ENCODE data around the gene NIPAL1.
A peak's percentile ranks its signal among the peaks of the same experiment; 100 is the strongest.
"Not testable (repeated sequence)": the region's sequence is repeated elsewhere in the genome, so short reads cannot be mapped to it uniquely, and the experiment has no call there.

The NIPAL1 gene

DNA sequence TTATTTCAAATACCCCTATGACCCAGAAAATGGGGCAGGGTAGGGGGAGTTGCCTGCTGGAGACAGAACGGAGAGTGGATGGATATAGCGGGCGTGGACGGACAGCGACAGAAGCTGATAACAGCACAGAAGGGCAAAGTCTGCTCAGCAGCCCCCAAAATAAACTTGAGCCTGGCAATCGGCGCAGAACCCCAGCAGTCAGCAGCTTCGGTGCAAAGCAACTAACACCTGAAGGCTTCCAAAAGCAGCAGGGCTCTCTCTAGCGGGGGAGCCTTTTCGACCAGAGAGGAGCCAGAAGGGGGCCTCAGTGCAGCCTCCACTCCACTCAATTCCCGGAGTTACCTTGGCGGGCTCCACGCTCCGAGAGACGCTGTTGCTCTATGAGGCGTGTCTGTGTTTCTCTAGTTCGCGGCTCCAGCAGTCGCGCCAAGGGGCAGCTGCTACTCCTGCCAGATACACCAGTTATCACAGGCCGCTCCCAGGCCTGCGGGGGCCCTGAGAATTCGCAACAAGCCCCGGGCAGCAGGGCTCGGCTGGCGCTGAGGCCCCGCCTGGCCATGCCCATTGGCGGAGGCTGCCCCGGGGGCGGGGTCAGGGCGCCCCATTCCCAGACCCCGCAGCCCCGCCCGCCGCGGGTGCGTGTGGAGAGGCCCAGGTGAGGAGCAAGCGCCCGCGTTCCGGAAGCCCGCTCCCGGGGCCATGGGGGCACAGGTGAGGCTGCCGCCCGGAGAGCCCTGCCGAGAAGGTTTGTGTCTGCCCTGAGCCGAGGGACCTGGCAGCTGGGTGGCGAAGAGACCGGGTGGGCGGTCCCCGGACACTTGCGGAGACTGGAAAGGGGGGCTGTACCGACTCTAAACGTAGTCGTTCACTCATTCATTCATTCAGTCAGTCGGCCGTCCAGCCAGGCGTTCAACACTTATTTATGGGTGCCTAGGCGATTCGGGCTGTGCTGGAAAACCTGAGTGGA, at the start of gene NIPAL1, which contains the start of gene CNGA1:
NIPAL1 (plus strand) TSS at position 632 of the 967 bp plus-strand sequence; CDS start at position 700, 68 bp downstream.
CNGA1 (minus strand) TSS at position 541 of the 967 bp plus-strand sequence. CDS start 63,992 bp downstream, outside the sequence.
- peak; percentile 32 to 59 for DNase-seq (ENCODE audit: low read depth in 1 of 2, low spot score in 1 of 2)

DNA sequence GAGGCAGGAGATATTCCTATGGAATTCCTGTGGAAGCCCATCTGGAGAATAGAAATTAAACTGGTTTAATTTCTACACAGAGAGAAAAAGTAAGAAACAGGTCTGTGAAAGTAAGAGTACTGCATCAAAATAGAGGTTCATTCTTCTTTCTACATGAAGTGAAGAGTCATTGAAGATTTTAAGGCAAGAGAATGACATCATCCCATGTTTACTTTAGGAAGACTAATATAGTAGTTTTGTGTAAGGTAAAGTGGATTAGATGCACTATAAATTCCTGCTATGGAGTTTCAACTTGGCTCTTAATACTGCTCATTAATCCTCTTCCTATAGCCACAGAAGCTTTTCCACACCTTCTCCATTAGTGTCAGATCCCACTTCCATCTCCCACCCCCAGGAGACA, 47.7 kb upstream of the NIPAL1 start:
- DNase-seq (ENCODE audit: low read depth in 1 of 2, low spot score in 1 of 2): no peak

DNA sequence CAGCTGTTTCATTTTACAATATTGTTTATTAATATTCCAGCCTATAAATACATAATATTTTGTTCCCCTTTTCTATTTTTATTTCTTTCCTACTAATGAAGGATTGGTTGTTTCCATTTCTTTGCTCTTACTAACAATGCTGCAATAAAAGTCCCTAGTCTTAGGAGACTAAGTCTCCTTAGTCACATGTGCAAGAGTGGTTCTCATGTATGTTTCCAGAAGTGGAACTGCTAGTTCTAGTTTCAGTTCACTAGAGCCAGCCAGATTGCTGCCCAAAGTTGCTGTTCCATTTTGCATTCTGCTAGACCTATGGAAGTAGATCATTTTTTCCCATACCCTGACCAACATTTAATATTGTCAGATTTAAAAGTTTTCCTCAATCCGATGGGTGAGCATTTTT, 44.4 kb upstream of the NIPAL1 start:
- no peak for DNase-seq (ENCODE audit: low read depth in 1 of 2, low spot score in 1 of 2)

DNA sequence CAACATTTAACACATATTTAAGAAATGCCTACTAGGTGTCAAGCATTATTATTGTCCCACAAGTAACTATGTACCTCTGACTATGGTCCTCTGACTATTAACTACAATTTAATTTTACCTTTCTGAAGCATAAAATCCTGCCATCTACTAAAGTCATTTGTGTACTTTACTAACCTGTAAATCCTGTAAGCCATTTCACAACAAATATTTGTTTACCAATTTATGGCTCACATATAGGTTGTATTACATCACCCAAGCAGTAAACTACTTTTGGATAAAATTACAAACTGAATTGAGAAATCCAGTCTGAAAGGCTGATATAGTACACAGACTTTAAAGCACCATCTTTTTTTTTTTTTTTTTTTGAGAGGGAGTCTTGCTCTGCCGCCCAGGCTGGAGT, 43.9 kb upstream of the NIPAL1 start:
- DNase-seq (ENCODE audit: low read depth in 1 of 2, low spot score in 1 of 2): no peak

DNA sequence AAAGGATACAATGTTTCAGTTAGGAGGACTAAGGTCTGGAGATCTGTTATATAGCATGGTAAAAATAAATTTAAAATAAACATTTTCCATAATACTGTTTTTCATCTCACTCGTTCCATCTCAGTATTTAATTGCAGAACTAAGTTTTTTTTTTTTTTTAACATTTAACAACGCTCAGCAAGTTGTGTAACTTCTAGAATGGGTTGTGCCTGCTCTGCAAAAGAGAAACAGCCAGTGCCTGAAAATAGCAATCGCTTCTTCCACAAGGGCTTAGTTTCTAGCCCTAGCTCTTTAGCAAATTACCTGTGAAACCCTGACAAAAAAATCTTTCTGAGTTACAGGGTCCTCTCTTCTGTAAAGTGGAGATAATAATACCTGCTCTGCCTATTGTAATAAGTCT, 42.0 kb upstream of the NIPAL1 start:
- DNase-seq (ENCODE audit: low read depth in 1 of 2, low spot score in 1 of 2): no peak

DNA sequence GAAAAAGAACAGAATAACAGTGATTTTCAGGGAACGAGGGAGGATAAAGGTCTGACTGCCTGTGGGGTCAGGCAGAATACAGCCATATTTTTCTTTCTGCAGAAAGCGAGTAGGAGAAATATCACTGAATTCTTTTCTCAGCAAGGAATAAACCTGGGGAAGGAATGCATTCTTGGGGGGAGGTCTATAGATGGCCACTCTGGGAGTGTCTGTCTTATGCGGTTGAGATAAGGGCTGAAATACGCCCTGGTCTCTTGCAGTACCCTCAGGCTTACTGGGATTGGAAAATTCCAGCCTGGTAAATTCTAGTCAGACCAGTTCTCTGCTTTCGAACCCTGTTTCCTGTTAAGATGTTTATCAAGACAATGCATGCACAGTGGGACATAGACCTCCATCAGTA, 26.4 kb upstream of the NIPAL1 start:
- DNase-seq (ENCODE audit: low read depth in 1 of 2, low spot score in 1 of 2): no peak

DNA sequence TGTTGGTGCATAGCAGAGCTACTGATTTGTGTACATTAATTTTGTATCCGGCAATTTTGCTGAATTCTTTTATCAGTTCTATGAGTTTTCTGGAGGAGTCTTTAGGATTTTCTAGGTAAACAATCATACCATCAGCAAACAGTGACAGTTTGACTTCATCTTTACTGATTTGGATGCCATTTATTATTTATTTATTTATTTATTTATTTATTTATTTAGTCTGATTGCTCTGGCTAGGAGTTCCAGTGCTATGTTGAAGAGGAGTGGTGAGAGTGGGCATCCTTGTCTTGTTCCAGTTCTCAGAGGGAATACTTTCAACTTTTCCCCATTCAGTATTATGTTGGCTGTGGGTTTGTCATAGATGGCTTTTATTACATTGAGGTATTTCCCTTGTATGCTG, 24.1 kb upstream of the NIPAL1 start:
- DNase-seq (ENCODE audit: low read depth in 1 of 2, low spot score in 1 of 2): not testable (repeated sequence)

DNA sequence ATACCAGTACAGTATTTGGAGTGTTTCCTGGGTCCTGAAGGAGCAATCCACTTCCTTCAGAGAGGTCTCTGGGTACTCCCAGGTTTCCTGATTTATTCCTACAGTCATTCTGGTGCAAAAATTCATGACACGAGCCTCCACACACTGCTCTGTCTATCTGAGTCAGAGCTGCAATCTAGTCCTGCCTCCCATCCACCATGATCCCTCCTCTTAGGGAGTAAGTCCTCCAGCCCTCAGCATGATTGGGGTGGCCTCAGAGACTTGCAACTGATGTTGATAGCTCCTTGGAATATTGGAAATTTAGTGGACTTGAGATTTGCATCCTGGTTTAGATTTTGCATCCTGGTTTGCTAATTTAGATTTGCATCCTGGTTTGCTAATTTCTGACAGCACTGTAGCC, 20.6 kb upstream of the NIPAL1 start:
- DNase-seq (ENCODE audit: low read depth in 1 of 2, low spot score in 1 of 2): no peak

DNA sequence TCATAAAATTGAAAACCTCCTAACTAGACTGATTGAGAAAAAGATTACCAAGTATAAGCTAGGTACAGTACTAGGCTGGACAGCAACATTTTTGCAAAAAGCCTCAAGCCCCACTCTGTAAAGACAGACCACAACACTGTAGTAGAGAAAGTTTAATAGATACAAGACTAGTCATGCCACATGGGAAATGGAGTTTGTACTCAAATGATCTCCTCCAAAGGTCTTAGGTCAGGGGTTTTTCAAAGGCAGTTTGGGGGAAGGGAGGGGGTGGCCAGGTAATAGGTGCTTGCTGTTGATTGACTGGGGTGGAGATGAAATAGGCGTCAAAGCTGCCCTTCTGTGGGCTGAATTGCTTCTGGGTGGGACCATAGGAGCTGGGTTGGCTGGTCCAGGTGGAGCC, 14.3 kb upstream of the NIPAL1 start:
- DNase-seq (ENCODE audit: low read depth in 1 of 2, low spot score in 1 of 2): no peak

DNA sequence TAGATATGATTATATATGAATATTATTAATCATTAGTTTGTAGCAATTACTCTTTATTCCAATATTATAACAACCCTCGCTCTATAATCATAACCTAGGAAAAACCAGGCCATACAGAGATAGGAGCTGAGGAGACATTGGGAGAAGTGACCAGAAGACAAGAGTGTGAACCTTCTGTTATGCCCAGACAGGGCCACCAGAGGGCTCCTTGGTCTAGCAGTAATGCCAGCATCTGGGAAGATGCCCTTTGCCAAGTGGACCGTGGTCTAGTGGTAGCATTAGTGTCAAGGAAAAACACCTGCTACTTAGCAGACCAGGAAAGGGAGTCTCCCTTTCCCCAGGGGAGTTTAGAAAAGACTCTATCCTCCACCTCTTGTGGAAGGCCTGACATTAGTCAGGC, 13.0 kb upstream of the NIPAL1 start:
- not testable (repeated sequence) for DNase-seq (ENCODE audit: low read depth in 1 of 2, low spot score in 1 of 2)

DNA sequence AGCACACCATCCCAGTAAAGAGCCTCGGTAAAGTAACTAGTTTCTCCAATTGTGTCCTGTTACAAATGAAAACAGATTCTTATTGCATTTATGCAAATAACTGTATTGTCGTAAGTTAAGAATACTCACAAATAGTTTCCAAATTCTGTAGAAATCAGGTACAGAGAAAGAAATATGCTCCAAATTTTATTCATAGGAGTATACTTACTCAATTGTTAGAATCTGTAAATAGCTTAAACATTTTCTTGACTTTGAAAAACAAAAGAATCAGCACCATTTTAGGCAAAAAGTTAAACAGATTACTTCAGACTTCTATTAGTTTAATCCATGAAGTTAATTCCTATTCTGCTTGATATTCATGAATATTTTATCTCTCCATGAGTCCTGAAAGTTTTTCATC, 10.8 kb upstream of the NIPAL1 start:
- DNase-seq (ENCODE audit: low read depth in 1 of 2, low spot score in 1 of 2): no peak

DNA sequence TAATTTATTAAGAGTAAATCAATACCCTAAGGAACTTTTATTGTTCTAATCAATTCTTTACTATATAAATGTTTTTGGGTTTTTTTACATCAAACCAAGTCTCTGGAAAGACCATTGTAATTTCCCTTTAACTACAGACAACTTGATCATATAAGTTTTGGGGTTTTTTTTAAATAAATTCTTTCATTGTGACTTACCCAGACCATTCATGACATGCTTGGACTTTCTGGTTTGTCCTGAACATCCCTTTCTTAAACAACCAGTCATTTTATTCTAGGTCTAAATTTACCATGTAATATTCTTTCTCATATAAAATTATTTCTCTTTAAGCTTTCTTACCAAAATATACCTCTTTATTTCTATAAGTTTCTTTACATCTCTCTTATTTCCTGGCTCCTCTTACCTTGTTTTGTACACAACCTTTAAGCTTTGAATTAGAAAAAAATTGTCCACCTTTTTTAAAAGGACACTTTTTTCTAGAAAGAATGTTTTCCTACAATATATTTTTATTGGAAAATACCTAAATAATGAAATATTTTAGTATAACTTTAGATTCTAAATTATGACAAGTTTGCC, 8.5 kb upstream of the NIPAL1 start:
- no peak for DNase-seq (ENCODE audit: low read depth in 1 of 2, low spot score in 1 of 2)

DNA sequence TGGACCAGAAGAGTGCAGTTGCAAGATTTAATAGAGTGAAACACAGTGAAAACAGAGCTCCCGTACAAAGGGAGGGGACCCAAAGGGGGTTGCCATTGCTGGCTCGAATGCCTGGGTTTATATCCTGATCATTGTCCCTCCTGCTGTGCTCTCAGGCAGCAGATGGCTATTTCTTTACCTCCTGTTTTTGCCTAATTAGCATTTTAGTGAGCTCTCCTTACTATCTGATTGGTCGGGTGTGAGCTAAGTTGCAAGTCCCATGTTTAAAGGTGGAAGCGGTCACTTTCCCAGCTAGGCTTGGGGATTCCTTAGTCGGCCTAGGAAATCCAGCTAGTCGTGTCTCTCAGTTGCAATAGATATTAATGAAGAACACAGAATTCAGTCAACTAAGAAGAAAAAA, 5.7 kb upstream of the NIPAL1 start:
- DNase-seq (ENCODE audit: low read depth in 1 of 2, low spot score in 1 of 2): not testable (repeated sequence)

DNA sequence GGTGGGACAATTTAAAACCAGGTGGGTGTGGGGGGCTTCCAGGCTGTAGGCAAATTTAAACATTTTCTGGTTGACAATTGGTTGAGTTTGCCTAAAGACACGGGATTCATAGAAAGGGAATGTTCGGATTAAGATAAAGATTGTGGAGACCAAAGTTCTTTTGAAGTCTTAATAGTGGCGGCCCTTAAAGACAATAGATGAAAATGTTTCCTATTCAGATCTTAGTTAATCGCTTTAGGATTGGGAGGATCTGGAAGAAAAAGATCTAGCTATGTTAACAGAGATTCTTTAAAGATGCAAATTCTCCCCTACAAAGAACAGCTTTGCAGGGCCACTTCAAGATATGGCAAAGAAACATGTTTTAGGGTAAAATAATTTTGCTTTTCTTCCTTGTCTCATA, 4.8 kb upstream of the NIPAL1 start:
- no peak for DNase-seq (ENCODE audit: low read depth in 1 of 2, low spot score in 1 of 2)

DNA sequence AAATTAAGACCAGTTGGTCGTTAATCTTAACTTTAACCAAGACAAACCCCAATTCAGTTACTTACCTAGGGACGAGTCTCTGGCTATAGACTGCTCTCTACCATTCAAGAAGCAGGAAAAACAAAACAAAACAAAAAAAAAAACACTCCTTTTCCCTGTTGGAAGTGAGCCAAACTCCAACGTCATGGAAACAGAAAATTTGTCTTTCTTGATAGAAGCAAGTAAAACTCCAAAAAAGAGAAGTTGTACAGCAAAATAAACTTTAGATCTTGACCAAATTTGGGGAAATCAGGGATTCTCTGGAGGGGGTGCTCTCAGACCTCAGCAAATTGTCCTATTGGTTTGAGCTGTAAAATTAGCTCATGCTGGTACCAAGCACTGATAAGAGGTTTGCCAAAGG, 3.7 kb upstream of the NIPAL1 start:
- DNase-seq (ENCODE audit: low read depth in 1 of 2, low spot score in 1 of 2): no peak

DNA sequence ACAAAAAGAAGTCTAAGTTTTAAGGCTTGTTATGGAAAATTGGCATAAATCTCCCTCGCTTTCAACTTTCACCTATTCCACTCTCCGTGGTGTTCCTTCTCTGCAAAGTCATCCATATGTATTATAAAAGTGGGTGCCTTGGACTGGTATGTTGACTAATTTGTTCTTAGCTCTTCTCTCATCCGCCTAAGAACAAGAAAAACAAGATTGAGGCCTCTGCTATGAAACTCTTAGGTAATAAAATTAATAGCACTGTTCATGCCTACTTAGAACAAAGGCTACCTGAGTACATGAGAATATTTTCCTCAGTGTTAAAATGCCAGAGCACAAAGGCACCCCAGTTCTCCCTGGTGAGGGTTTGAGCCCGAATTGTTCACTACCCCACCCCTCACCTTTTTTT, 1.4 kb upstream of the NIPAL1 start:
- DNase-seq (ENCODE audit: low read depth in 1 of 2, low spot score in 1 of 2): no peak

DNA sequence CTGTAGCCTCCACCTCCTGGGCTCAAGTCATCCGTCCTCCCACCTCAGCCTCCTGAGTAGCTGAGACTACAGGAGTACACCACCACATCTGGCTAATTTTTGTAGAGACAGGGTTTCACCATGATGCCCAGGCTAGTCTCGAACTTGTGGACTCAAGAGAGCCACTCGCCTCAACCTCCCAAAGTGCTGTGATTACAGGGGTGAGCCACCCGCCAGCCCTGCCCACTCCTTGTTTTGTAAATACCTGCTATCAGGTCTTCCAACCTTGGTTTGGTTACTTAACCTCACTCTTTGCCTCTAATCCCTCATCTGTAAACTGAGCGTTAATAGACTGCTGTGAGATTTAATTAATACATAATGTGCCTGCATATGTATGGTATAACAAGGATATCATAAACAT, 894 bp upstream of the NIPAL1 start:
- DNase-seq (ENCODE audit: low read depth in 1 of 2, low spot score in 1 of 2): no peak

DNA sequence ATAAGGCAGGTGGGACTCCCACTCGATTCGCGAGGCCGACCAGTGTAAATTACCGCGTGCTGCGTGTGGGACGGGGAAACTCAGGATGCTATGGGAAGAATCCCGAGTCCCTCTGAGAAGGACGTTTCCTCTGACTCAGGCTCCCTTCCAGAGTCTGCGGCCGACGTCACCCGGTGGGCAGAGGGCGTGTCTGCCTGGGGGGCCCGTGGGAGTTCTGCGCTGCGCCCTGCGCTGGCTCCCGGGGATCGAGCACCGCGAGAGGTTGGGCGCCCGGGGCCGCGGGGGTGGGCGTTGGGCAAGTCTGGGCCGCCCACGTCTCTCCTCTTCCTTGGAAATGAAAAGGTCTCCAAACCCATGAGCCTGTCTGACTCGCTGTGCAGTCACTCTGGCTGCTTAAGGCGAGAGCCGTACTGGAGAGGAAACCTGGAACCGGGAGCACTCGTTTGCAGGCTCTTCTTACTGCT, 568 bp downstream of the NIPAL1 start:
- peak in 1 of 2 donors; percentile 27 for DNase-seq (ENCODE audit: low read depth in 1 of 2, low spot score in 1 of 2)

DNA sequence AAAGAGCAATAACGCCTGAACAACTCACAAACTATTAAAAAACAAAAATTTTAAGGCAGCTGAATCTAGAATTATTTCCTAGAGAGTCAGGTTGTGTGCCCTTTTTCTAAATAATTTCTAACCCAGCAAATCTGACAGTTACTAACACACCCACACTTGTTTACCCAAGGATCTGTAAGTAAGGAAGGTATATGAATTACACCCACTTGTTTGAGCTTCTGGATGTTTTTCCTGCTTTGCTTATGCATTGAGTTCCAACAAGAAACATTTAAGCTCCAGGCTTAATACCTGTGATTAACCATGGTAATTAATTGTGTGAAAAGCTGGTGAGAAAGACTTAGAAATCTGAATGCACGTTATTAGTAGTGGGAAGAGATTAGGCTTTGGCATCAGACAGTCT, 1.5 kb downstream of the NIPAL1 start:
- no peak for DNase-seq (ENCODE audit: low read depth in 1 of 2, low spot score in 1 of 2)

DNA sequence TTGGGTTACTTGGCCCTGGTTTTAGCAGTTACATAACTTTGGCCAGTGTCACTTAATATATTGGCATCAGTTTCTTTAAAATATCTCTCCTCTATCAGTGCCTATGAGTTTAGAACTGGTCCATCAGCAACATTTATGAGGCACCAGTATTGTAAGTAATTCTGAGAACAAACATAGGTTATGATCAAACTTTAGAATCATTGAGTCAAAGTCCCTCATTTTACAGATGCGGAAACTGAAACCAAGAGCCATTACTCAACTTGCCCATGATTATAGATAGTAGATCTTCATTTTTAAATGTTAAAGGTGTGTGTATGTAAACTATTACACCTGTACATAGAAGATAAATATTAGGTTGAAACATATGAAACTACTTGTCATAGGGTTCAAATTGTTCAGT, 4.5 kb downstream of the NIPAL1 start:
- no peak for DNase-seq (ENCODE audit: low read depth in 1 of 2, low spot score in 1 of 2)

DNA sequence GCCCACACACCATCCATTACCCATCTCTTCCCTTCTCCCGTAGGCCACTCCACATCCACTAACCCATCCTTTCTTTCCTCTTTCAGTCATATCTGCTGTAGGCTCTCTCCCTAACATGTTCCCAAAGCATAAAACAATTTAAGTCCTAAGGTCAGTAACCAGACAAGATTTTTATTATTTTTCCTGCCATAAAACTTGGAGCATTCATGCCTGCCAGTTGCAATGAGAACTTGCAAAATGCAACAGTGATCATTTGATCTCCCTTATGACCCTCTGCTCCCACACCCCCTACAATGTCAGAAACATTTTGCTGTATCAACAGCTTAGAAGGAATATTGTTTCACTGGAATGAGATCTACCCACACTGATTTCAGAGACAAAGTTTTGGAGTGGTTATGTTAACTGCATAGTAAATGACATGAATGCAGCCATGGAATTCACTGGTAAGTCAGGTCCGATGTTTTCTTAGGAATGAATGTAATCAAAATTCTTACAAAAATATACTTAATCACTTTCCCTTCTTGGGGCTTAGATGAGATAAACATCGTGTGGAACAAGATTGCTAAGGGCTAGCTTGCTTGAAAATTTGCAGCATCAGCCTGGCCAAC, 5.7 kb downstream of the NIPAL1 start:
- no peak for DNase-seq (ENCODE audit: low read depth in 1 of 2, low spot score in 1 of 2)

DNA sequence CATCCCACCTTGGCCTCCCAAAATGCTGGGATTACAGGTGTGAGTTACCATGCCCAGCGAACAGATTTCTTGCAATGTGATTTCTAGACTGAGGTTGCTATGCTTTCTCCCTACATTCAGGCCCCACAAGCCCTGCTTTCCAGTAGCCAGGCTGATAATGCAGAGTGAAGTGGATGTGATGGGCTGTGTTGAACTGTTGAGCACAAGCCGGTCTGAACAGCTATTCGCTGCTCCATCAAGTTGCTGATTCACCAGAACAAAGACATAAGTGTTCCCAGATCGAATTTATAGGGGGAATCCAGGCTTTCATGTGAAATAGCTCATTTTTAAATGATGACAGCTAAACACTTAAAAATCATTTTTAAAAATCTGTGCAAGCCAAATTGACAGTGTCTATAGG, 8.0 kb downstream of the NIPAL1 start:
- no peak for DNase-seq (ENCODE audit: low read depth in 1 of 2, low spot score in 1 of 2)
